Measurements from ENCODE around the gene MAPK14.

- TF ChIP-seq CTCF (IDR thresholded peaks at IDR 0.05; ENCODE audit: low read length) (peak; percentile 97), EZH2 (optimal IDR thresholded peaks at IDR 0.05; ENCODE audit: low read depth, low read length) (no peak), EZH2phosphoT487 (IDR thresholded peaks at IDR 0.05; ENCODE audit: low read length) (no peak)
Observed at GRCh38 chr6:36094753-36095496, 67.3 kb downstream of the MAPK14 start.

All from MM.1S (cell line).